Stimulated activated CD4-positive, alpha-beta T cell treated with anti-CD3 and anti-CD28 coated beads, Interleukin-2, amount 100 ng/mL, for 24 hours (primary cell): Measurements from ENCODE around the gene RAD51B.

Source experiments
- DNase-seq, 2 donors: peaks; one replicate each; pipeline ENCODE4 v3.0.0-alpha.2; 2020

Gene RAD51B

GRCh38 chr14:68611599-68611998, 792.0 kb downstream of the RAD51B start:
- DNase-seq: no peak

- DNase-seq: no peak
These were observed 792.5 kb downstream of the RAD51B start for GRCh38 chr14:68612049-68612448.

- no peak for DNase-seq
These were observed 796.8 kb downstream of the RAD51B start for GRCh38 chr14:68616221-68616902.

DNA sequence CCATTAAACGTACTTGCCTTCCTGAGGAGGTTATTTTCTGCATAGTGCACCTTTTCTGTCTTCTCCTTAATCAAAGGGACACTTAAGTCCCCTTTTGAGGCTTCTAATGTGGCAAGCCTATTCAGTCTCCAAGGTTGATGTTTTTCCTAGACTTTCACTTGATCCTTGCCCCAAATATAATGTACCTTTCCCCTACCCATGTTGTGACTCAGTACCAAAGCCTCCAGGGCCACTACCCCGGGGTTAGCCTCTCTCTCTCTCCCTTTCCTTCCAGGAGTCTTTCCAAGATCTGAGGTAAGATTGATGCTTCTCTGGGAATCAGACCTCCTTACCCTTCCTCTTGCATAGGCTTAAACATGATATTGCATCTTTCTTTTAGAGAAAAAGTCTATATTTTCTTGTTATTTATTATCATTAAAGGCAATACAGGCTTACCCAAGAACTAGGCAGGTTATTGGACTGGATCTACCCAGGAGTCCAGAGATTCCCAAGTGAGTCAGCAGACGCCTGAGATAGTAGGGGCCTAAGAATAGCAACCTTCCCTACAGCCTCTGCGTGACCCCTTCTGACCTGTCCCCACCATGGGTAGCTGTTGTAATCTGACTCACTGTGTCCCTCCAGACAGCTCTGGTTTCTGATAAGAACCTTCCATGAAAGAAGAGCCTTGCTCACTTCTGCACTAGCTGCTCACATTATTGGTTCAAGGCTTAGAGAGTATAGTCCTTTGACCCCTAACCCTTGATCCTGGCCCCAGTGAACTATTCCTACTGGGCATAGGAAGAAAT, 800.4 kb downstream of the RAD51B start:
- DNase-seq: no peak

DNA sequence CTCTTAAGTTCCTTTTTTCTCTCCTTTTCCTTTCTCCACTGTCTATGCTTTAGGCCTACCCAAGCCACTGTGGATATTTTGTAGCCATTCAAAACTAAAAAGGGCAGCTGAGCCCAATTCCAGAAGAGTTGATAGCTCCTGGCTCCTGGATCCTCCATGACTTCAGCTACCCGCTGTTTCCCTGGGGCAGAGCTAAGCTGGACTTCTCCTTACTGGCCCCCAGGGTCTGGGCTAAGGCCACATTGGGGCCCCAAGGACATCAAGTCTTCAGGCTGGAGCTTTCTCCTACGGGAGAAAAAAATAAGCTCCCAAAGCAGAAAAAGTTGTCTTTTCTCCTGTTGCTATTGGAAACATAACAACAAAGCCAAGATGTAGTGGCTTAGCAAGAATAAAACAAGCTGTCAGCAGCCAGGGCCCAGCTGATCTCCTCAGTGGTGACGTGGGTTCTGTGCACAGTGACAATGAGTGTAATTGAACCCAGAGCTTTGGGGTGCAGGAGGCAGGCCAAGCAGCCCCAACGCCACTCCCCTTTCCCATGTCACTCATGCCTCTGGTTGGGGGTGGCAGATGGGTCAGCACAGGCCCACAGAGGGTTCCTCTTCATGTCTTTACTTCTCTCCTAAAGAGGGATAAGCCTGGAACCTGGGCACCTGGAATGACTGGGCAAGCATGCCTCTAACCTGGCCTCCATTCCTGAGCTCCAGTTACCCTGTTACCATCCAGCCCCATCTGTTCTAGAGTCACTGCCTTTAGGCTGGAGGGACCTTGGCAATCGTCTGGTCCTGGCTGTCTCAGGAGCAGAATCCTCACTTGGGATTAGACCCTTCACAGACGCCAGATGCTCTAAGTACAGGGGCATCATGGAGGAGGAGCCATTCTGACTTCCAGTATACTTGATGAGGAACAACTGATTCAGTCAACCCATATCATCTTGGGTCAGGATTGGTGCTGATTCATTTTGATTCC, 802.1 kb downstream of the RAD51B start:
- no peak for DNase-seq

DNA sequence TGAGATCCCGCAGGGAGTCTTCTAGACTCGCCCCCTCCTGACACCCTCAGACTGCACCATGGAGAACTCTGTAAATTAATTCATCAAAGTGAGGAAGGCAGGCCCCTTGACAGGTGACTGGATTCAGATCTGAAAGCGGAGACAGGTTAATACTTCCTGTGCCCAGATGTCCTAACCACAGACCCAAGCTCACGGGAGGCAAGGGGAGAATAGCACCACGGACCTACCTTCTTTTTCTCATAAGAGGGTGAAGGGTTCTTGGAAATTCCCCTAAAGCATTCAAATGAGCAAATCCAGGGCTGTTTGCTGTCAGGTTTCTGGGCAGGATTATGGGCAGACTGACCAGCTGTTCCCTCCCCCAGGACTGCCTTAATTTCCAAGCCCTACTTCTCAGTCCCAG, 803.3 kb downstream of the RAD51B start:
- DNase-seq: no peak

DNA sequence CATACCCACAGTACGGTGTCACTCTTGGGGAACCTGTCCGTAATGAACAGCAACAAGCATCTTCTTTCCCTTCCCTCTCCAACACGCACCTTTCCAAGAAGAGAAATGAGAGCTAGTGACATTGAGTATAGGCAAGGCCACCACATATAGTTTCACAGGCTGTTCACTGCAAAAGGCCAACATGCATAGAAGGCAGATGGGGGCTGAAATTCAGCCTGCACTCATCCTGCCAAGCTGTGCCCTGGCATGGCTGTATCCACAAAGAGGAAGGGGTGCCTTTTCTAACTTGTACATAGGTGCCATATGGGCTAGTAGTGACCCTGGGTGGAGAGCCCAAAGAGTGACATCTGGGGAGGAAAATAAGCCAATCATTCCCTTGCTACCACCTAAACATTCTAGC, 803.7 kb downstream of the RAD51B start:
- no peak for DNase-seq

DNA sequence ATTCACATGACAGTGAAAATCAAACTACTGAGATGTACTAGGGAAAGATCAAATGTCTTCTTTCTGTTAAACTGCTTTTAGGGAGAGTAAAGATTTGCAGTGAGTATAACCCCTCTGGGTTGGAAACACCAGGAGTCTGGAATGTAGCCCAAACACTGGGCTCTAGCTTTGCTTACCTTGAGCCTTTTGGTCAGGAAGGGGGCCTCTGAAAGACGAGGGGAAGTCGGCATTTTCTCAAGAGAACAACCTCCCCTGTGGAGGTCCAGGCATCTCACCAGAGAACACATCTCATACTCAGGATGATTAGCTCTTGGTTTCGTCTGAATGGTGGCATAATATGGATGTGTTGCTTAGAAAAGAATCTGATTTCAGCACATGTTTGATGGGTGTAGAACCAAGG, 804.2 kb downstream of the RAD51B start:
- no peak for DNase-seq

DNA sequence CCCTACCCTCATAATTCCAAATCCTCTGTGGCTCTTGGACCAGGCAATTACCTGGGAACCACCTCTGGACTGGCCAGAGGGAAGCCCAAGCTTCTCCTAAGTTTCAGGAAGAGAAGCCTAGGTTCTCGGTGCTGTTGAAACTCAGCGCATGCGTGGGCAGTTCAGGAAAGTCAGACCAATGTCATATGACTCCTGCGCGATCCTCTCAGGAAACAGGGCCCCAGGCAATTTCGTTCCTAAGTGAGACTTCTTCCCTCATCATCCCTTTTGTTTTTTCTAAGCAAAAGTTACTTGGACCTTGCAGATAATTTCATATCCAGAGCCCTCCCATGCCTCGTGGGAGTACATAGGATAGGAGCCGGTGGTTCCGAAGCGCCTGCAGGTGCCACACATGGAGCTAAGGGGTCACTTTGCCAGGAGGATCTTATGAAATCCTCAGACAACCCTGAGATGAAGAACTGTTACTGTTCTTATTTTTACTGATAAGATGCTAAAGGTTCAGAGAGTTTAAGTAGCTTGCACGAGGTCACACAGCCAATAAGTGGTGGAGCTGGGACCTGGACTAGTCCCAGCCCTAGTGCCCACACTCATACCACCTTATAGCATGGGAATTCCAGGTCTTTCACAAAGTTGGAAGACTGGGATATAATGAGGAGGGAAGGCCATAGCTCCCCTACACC, 805.1 kb downstream of the RAD51B start:
- DNase-seq: no peak

DNA sequence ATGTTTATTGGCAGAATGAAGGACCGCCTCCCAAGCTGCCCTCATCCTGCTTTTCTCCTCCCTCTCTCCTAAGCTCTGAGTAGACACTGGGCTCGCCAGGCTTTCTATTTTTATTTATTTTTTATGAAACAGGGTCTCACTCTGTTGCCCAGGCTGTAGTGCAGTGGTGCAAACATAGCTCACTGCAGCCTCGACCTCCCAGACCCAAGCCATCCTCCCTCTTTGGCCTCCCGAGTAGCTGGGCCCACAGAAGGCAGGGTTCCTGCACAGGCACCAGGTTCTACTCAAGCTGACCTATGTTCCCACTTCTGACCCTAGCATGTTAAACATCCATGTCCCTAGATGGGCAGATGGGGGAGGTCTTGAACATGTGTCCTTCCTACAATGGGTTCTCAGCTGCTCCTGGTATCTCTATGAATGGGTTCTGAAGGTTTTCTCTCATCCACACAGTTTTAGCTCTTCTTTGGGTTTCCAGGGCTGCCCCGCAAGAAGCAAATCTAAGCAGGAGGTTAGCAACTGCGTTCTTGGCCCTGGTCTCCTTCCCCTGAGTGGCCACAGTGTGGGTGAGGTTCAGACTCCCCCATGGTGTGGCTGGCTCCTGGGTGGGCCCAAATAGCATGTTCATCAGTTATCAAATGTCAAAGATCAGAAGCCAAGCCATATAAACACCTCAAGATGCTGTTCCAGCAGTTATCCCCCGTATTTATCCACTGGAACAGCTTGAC, 805.9 kb downstream of the RAD51B start:
- no peak for DNase-seq

- no peak for DNase-seq
These were observed 806.8 kb downstream of the RAD51B start for GRCh38 chr14:68626386-68626785.

GRCh38 chr14:68627050-68627867, 807.7 kb downstream of the RAD51B start:
- no peak for DNase-seq

- peak; percentile 62 to 70 for DNase-seq
These were observed 808.5 kb downstream of the RAD51B start for GRCh38 chr14:68627868-68628604.

DNA sequence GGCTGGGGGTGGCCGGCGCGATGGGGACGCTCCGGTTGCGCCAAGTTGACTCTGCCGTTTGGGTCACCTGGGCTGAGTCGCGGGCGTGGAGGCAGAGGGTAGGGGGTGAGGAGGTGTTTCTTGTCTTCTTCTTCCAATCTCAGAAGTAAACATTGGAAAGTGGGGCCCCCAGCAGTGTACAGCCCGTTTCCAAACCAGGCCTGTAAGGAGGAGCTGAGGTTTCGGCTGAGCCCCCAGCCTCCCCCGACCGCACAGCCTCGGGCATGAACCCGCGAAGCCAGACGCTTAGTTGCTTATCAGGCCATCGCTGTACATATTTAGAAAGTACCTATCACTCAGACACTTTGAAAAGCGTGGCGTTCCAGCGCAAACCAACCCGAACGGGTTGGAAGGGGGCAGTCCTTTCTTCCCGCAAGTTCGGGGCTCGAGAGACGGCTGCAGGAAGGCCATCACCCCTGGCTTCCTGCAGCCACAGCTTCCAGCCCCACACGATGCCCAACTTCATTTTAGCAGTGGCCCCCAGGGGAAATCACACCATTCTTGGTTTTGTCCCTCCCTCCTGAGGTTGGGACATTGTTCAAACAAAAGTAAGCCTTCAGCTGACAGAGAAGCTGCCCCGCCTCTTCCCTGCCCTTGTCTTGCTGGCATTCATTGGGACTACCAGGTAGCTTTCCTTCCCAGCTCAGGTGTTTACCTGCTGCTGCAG, 809.2 kb downstream of the RAD51B start:
- DNase-seq: peak; percentile 21 to 31

DNA sequence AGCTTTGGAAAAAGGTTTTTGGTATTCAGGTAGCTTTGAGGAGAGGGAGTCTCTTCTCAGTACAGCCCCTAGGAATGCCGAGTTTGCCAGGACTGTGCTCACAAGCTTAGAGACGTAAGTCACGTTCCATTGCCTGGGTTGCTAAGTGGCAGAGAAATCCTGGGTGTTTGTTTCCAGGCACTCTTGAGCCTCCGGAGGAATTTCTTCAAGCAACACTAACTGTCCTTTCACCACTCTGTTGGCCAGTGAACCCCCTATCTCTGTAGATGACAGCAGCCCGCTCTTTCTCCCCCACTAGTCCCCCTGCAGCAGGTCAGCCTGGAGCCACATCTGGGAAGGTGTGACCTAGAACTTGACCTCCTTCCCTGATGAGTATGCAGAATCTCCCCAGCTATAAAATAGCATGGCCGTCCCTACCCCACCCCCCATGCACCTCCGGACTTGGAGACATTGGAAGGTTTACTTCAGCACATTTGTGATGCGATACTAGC, 810.5 kb downstream of the RAD51B start:
- DNase-seq: no peak

DNA sequence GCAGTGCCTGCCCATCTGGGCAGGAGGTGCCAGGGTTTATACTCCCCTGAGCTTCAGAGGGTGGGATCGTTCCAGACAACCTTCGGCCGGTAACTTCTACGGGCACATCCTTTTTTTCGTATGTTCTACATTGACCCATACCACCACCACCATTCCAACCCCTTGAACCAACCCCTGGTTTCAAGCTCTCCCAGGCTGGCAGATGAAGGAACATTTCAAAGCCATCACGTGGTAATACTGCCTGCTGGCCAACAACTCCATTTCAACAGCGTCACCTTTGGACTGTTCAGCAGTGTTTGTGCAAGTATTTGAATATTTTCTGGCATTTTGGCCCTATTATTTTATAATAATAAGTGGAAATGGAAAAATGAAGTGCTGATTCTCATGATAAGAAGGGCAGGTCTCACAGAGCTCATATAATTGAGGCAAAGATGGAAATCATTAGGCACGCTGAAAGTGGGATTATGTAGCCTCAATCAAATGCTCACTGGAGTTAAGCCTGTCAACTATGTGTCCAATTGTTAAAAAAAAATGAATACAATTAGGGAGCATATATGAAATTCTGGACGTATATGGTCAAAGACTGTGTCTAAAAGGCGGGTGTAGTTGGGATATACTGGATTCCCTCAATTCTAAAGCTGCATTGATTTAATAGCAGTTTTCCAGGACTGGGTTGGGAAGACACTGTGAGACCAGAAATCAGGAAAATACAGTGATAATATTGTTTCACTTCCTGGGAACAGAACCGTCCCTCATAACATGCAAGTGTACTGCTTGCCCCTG, 811.2 kb downstream of the RAD51B start:
- DNase-seq: no peak

DNA sequence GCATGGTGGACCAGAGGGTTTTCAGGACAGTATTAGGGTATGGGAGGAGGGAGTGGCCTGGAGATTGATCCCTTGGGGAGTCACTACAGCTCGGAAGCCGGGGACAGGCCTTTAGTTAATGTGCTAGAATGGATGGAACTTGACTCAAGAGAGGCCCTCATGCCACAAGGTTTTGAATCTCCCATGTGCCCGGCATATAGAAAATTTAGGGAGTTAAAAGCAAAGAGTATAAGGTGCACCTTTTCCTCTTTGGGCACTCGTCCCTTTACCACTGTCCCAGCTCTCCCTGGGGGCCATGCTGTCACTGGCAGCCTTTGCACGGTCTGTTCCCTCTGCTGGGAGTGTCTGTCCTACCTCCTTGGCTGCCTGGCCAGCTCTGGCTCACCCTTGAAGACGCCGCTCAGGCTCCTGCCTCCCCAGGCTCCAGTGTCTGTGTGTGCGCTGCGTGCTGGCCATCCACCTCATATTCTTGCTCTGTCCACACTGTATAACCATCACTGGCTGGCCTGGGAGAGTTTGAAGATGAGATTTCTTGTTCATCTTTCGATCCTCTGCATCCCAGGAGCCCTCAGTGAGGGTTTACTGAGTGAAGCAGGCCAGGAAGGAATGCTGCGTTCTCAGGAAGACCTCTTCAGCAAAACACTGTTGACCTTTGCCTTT, 811.9 kb downstream of the RAD51B start:
- DNase-seq: no peak
